GM19240 (cell line): ENCODE data around the gene MZT2A.
"Not testable (repeated sequence)": the region's sequence is repeated elsewhere in the genome, so short reads cannot be mapped to it uniquely, and the experiment has no call there.

Experiments used
- DNase-seq: peaks from one replicate; pipeline ENCODE4 v3.0.0; 2011; ENCODE audit warnings: low spot score; ENCODE audit not compliant: insufficient read length

MZT2A gene

DNA sequence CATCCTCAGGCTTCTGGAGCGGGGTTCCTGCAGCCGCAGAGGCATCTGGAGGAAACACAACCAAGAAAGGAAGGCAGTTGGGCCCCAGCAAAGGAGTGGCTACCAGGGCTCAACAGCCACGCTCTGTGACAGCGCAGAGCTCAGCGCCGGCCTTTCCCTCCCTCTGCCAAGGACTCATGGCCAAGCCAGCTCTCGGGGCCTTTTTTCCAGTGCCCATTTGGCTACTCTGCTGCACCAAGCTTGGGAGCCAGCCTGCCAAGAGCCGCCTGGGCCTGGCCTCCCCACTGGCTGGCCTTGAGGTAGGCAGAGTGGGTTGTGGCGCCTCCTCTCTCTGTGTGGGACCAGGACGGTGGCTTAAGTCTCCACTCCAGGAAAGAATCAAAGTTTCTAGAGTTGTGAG lies 28.3 kb upstream of the MZT2A start:
- no peak for DNase-seq

GRCh38 chr2:131519871-131520470 lies 27.8 kb upstream of the MZT2A start:
- not testable (repeated sequence) for DNase-seq

DNA sequence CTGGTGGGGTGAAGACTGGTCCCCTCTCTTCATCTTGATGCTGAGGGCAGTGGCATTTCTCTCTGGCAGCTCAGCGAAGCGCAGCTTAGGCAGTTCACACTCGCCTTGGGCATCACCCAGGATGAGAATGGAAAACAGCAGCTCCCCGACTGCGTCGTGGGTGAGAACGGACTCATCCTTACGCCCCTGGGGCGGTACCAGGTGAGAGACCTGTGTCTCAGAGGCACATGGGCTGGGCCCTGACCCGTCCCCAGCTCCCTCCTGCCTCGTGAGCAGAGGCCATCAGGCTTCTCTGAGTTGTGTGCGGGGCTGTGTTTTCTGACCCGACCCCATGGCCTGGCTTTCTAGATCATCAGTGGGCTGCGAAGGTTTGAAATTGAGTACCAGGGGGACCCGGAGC lies 27.3 kb upstream of the MZT2A start:
- DNase-seq = no peak

- DNase-seq = not testable (repeated sequence)
Measured at GRCh38 chr2:131518531-131518930, 26.3 kb upstream of the MZT2A start.

DNA sequence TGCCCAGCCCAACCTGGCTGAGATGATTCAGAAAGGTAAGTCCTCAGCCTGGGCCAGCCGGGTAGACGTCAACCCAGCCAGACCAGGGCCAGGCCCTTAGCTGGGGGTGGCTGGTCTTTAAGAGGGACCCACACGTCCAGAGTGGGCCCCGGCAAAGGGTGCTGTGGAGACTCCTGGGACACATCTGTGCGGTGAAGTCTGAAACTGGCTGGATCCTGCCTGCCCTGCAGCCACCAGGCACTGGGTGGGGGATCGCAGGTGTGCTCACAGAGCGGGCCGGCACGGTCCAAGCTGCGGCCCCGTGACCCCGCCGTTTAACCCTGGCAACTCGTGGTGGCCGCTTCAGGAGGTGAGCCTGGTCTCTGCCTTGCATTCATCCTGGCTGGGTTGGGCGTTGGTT lies 25.7 kb upstream of the MZT2A start:
- DNase-seq = not testable (repeated sequence)

- no peak for DNase-seq
Measured at GRCh38 chr2:131517106-131517831, 25.1 kb upstream of the MZT2A start.

- DNase-seq = not testable (repeated sequence)
Measured at GRCh38 chr2:131516621-131517020, 24.4 kb upstream of the MZT2A start.

- no peak for DNase-seq
Measured at GRCh38 chr2:131516011-131516410, 23.8 kb upstream of the MZT2A start.

GRCh38 chr2:131515235-131515634 lies 23.0 kb upstream of the MZT2A start:
- not testable (repeated sequence) for DNase-seq

- not testable (repeated sequence) for DNase-seq
Measured at GRCh38 chr2:131514408-131515166, 22.4 kb upstream of the MZT2A start.

- DNase-seq = not testable (repeated sequence)
Measured at GRCh38 chr2:131511969-131512870, 20.0 kb upstream of the MZT2A start.

- DNase-seq = not testable (repeated sequence)
Measured at GRCh38 chr2:131511291-131511968, 19.2 kb upstream of the MZT2A start.

DNA sequence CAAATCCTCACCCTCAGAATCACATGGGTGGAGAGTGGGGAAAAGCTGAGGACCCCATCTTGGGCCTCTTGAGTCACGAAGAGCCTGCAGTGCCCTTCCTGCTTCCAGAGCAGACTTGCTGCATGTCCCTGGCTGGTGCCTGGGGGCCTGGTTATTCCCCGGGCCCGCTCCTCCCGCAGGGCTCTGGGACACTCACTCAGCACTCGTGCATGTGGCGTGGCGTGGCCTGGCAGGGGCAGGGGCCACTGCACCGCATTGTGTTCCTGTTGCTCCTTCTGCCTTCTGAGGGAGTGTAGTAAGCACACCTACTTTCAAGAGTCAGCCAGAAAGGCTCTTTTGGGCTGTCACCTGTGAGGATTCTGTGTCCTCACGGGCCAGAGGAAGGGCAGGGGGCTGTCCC lies 17.4 kb upstream of the MZT2A start:
- no peak for DNase-seq

GRCh38 chr2:131504082-131504750 lies 12.0 kb upstream of the MZT2A start:
- DNase-seq = not testable (repeated sequence)

GRCh38 chr2:131503587-131503986 lies 11.4 kb upstream of the MZT2A start:
- not testable (repeated sequence) for DNase-seq

GRCh38 chr2:131498321-131498973 lies 6.2 kb upstream of the MZT2A start:
- DNase-seq = not testable (repeated sequence)

GRCh38 chr2:131495506-131495905 lies 3.3 kb upstream of the MZT2A start:
- DNase-seq = not testable (repeated sequence)

GRCh38 chr2:131493199-131493968 lies 1.2 kb upstream of the MZT2A start:
- DNase-seq = no peak
